GM20000 (cell line): ENCODE measurements around the gene SMARCA2.

Source experiments
- DNase-seq: peaks from one replicate; pipeline ENCODE4 v3.0.0; 2012; ENCODE audit warnings: low spot score
- CTCF ChIP-seq: IDR thresholded peaks from 2 replicates; pipeline ENCODE4 v1.5.1; 2012; ENCODE audit warnings: mild to moderate bottlenecking, control low read depth; ENCODE audit errors: extremely low read depth, missing control alignments

Gene SMARCA2

GRCh38 chr9:2043243-2043642, 28.1 kb downstream of the SMARCA2 start:
- no peak for DNase-seq
- no peak for TF ChIP-seq CTCF

GRCh38 chr9:2043881-2044462, 28.8 kb downstream of the SMARCA2 start:
- DNase-seq: peak; percentile 40

GRCh38 chr9:2047144-2047671, 32.1 kb downstream of the SMARCA2 start:
- TF ChIP-seq CTCF: no peak

More at GRCh38 chr9:2043881-2044462, 28.8 kb downstream of the SMARCA2 start:
- TF ChIP-seq CTCF: no peak

GRCh38 chr9:2047916-2048315, 32.8 kb downstream of the SMARCA2 start:
- no peak for TF ChIP-seq CTCF

More at GRCh38 chr9:2047144-2047671, 32.1 kb downstream of the SMARCA2 start:
- no peak for DNase-seq

GRCh38 chr9:2050236-2050635, 35.1 kb downstream of the SMARCA2 start:
- no peak for TF ChIP-seq CTCF
- no peak for DNase-seq

More at GRCh38 chr9:2047916-2048315, 32.8 kb downstream of the SMARCA2 start:
- no peak for DNase-seq

DNA sequence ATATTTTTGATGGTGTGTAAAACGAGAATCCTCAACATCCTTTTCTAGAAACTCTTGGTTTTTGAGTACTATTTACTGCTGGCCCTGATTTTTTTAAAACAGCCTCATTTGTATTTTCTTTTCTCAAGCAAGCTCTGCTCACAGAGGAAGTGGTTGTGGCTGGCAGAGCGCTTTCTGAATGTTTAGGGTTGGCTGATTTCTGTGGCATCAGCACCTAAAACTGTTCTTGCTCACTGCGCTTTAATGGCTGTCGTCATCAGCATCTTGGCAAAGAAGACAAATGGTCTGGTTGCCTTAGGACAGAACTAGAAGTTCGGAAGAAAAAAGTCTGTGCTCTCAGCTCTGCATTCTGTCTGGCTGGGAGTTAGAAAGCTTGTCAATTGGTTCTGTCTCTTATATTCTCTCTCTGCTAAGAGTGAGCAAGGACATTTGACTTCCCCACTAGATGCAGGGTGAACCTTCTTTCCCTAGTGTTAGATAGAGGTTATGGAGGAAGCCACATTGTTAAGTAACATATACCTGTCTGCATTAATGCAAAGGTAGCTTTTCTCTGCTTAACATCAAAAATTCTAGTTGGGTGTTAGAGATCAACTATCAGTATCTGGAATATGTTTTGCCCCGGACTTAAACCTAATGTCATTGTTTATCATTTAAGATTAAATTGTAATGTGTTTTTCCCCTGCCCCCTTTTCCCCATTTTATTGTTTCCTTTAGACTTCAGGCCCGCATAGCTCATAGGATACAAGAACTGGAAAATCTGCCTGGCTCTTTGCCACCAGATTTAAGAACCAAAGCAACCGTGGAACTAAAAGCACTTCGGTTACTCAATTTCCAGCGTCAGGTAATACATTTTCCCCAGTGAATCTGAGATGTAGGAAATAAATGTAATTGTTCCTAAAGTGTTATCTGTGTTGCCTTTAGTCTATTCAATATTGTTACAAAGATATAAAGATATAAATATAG, 39.0 kb downstream of the SMARCA2 start:
- DNase-seq: peak; percentile 64
- no peak for TF ChIP-seq CTCF

GRCh38 chr9:2055203-2055658, 40.1 kb downstream of the SMARCA2 start:
- peak; percentile 26 for DNase-seq

More at GRCh38 chr9:2055203-2055658, 40.1 kb downstream of the SMARCA2 start:
- no peak for TF ChIP-seq CTCF
